Cardiac muscle cell (in vitro differentiated cells and primary cell): ENCODE measurements around the gene RNF207. TPM values are rescaled to one million over a fixed set of nuclear protein-coding genes. Genes with fewer than 3 reads are reported as not detected.
A peak's percentile ranks its signal among the peaks of the same experiment; 100 is the strongest.

Experiments used
- DNase-seq, 2 donors: peaks; one replicate each; pipeline versions ENCODE4 v3.0.0 to v3.0.0-alpha.2; 2010 to 2017; ENCODE audit warnings: low read depth in 1 of 2, low spot score in 1 of 2
- H3K27ac ChIP-seq: fragments of 200-600 bp; sonication (generic); 2 replicates; pipeline ENCODE4 v1.5.1; 2016
- H3K27me3 ChIP-seq: fragments of 200-600 bp; sonication (generic); 2 replicates; pipeline ENCODE4 v1.6.0; 2016; ENCODE audit warnings: control low read depth
- H3K36me3 ChIP-seq: fragments of 200-600 bp; sonication (generic); 2 replicates; pipeline ENCODE4 v1.5.1; 2016; ENCODE audit warnings: control low read depth
- H3K4me1 ChIP-seq: fragments of 200-600 bp; sonication (generic); 2 replicates; pipeline ENCODE4 v1.8.1; 2017; ENCODE audit warnings: low read depth, mild to moderate bottlenecking, mixed run types
- H3K4me3 ChIP-seq: fragments of 200-600 bp; sonication (generic); 2 replicates; pipeline ENCODE4 v1.5.1; 2016; ENCODE audit warnings: mild to moderate bottlenecking
- H3K9me3 ChIP-seq: fragments of 200-600 bp; sonication (generic); 2 replicates; pipeline ENCODE4 v1.5.1; 2017; ENCODE audit warnings: low read depth, mild to moderate bottlenecking, control low read depth
- polyA plus RNA-seq: library from polyadenylated mRNA; unstranded; fragments of >200 nt; fragmentation: Nextera tagmentation; extraction: Ambion mirVana; gene quantifications from 2 replicates; pipeline ENCODE4 v1.2.1, GENCODE V29; 2016
- total RNA-seq: library from RNA; depleted of rRNA; stranded (reverse); fragments of >200 nt; gene quantifications from 2 replicates; pipeline ENCODE4 v1.2.3, GENCODE V29; 2016
- TF ChIP-seq, protein P1 (sequence below): IDR thresholded peaks from 2 replicates; pipeline ENCODE4 v1.5.1; 2012; ENCODE audit warnings: low read depth, mild to moderate bottlenecking, low read length

RNF207 gene
- total and polyA plus RNA-seq, 2 experiments from 2014 or later: 180 to 273 TPM

- no peak for DNase-seq
- Histone ChIP-seq H3K9me3 (no peaks in the 10 kb centered on the region), H3K27me3 (no peaks in the 10 kb centered on the region), H3K4me3 (peak overlapping the region; percentile 56), H3K27ac (peak overlapping the region; percentile 99), H3K36me3 (peaks cover 21% of the 10 kb centered on the region), H3K4me1 (peaks cover 37% of the 10 kb centered on the region)
- TF ChIP-seq, protein P1, sequence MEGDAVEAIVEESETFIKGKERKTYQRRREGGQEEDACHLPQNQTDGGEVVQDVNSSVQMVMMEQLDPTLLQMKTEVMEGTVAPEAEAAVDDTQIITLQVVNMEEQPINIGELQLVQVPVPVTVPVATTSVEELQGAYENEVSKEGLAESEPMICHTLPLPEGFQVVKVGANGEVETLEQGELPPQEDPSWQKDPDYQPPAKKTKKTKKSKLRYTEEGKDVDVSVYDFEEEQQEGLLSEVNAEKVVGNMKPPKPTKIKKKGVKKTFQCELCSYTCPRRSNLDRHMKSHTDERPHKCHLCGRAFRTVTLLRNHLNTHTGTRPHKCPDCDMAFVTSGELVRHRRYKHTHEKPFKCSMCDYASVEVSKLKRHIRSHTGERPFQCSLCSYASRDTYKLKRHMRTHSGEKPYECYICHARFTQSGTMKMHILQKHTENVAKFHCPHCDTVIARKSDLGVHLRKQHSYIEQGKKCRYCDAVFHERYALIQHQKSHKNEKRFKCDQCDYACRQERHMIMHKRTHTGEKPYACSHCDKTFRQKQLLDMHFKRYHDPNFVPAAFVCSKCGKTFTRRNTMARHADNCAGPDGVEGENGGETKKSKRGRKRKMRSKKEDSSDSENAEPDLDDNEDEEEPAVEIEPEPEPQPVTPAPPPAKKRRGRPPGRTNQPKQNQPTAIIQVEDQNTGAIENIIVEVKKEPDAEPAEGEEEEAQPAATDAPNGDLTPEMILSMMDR: no peak
Observed at GRCh38 chr1:6207921-6208320, 2.0 kb downstream of the RNF207 start.

- no peak overlapping the region for H3K27ac ChIP-seq
- peak; percentile 51 to 66 for DNase-seq
- peak overlapping the region; percentile 17 for H3K4me3 ChIP-seq
- H3K4me1 ChIP-seq: peaks cover 37% of the 10 kb centered on the region
- H3K9me3 ChIP-seq: no peaks in the 10 kb centered on the region
- TF ChIP-seq, protein P1: peak; percentile 56
- H3K27me3 ChIP-seq: no peaks in the 10 kb centered on the region
- H3K36me3 ChIP-seq: peaks cover 23% of the 10 kb centered on the region
Observed at GRCh38 chr1:6208723-6209660, 3.1 kb downstream of the RNF207 start.

DNA sequence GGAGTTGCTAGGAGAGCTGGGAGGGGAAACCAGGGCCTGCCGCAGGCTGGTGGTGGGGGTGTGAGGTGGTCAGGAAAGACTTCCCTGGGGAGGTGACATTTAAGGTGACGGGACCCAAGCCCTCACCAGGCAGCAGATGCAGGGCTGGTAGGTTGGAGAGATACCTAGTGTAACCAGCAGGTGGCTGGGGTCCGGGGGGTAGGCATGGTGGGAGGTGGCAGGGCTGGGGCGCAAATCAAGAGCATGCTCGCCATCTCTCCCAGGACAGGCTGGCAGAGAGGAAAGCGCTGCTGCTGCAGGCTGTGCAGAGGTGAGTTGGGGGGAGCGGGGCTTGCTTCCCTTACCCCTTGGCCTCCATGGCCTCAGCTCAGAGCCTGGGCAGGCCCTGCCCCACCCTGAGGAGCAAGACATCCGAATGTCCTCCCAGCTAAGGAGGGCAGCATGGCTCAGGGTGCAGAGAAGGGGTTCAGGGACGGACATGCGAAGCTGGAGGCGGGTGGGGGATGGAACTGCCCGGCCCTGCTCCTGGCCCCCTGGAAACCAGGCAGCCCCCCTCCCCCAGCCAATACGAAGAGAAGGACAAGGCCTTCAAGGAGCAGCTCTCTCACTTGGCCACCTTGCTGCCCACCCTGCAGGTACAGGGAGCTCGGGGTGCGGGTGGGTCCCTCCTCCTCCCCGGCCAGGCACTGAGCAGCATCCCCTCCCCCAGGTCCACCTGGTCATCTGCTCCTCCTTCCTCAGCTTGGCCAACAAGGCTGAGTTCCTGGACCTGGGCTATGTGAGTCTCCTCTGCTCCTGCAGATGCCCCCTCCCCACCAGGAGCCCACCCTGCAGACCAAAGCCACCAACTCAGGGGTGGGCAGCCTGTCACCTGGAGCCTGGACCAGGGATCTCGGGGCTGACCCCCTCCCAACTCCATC, 4.0 kb downstream of the RNF207 start:
- Histone ChIP-seq H3K27me3 (no peaks in the 10 kb centered on the region), H3K4me1 (peaks cover 32% of the 10 kb centered on the region), H3K9me3 (no peaks in the 10 kb centered on the region), H3K4me3 (peak overlapping the region; percentile 17), H3K27ac (no peak overlapping the region), H3K36me3 (peaks cover 23% of the 10 kb centered on the region)
- no peak for DNase-seq
- TF ChIP-seq, protein P1: no peak

DNA sequence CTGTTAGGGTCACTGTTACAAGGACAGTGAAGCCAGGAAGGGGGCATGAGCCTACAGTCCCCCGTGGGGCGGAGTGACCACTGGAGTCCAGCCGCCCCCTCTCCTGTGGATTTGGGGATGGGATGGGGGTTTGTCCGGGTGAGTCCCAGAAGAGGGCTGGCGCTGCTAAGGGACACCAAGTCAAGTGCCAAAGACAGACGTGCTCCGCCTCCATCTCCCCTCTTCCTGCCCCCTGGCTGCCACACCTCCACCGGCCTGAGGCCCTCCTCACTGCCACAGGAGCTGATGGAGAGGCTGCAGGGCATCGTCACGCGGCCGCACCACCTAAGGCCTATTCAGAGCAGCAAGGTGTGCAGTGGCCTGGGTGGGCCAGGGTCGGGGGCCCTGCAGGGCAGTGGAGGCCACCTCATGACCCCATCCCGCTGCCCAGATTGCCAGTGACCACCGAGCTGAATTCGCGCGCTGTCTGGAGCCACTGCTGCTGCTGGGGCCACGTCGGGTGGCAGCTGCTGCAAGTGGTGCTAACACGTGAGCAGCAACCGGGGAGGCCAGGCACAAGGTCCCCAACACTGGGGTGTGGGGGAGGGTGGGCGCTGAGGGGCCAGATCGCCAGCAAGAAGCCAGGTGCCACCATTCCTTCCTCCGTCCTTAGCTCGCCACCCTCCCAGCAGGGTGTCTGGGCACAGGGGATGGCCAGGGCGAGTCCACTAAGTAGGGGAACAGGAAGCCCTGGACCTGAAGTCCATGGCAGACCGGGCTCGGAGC, 4.9 kb downstream of the RNF207 start:
- Histone ChIP-seq H3K27ac (no peak overlapping the region), H3K9me3 (no peaks in the 10 kb centered on the region), H3K4me3 (no peak overlapping the region), H3K27me3 (no peaks in the 10 kb centered on the region), H3K4me1 (peaks cover 31% of the 10 kb centered on the region), H3K36me3 (peaks cover 23% of the 10 kb centered on the region)
- no peak for DNase-seq
- TF ChIP-seq, protein P1: no peak

GRCh38 chr1:6211731-6212130, 5.8 kb downstream of the RNF207 start:
- no peak for DNase-seq
- H3K9me3 ChIP-seq: no peaks in the 10 kb centered on the region

More at GRCh38 chr1:6211731-6212130, 5.8 kb downstream of the RNF207 start:
- no peak overlapping the region for H3K27ac ChIP-seq
- H3K27me3 ChIP-seq: no peaks in the 10 kb centered on the region
- TF ChIP-seq, protein P1: no peak
- peaks cover 23% of the 10 kb centered on the region for H3K36me3 ChIP-seq
- peaks cover 26% of the 10 kb centered on the region for H3K4me1 ChIP-seq
- no peak overlapping the region for H3K4me3 ChIP-seq
